Activated CD4-positive, alpha-beta T cell treated with anti-CD3 and anti-CD28 coated beads for 36 hours (primary cell): Measurements from ENCODE around the gene GRIK2. TPM values are rescaled to one million over a fixed set of nuclear protein-coding genes. Genes with fewer than 3 reads are reported as not detected.

ENCODE experiments used
- ATAC-seq: fragments of 200-7000 bp; cut with Tn5 transposase; one replicate; pipeline ENCODE4 v1.10.0; 2021; ENCODE audit warnings: mild to moderate bottlenecking, moderate library complexity
- CTCF ChIA-PET: fragments of 350-600 bp; sonication (Branson Sonifier 250); formaldehyde crosslinking; loops from one replicate; lab custom pipeline; 2021; ENCODE audit warnings: antibody characterized with exemption; lab: Charles Lee
- POLR2A ChIA-PET: fragments of 350-600 bp; sonication (Branson Sonifier 250); formaldehyde crosslinking; loops from one replicate; lab custom pipeline; 2021; ENCODE audit warnings: antibody characterized with exemption, inconsistent platforms; lab: Charles Lee
- DNase-seq: peaks from one replicate; pipeline ENCODE4 v3.0.0-alpha.2; 2020
- H3K27ac Mint-ChIP-seq: one replicate; pipeline ENCODE4 v1.8.0; 2021; ENCODE audit warnings: mixed read lengths
- H3K27me3 Mint-ChIP-seq: one replicate; pipeline ENCODE4 v1.8.0; 2021; ENCODE audit warnings: mixed read lengths
- H3K36me3 Mint-ChIP-seq: one replicate; pipeline ENCODE4 v1.8.0; 2021; ENCODE audit warnings: low read depth, mixed read lengths
- H3K4me1 Mint-ChIP-seq: one replicate; pipeline ENCODE4 v1.8.0; 2021; ENCODE audit warnings: mixed read lengths
- H3K4me3 Mint-ChIP-seq: one replicate; pipeline ENCODE4 v1.8.0; 2021; ENCODE audit warnings: mild to moderate bottlenecking, moderate library complexity, mixed read lengths
- H3K9me3 Mint-ChIP-seq: one replicate; pipeline ENCODE4 v1.8.0; 2021; ENCODE audit warnings: low read depth, mixed read lengths
- intact Hi-C, 2 experiments: fragments of 100-400 bp; cut with DNase I in 1 of 2; cut with micrococcal nuclease in 1 of 2; formaldehyde crosslinking; loops; one replicate each; pipeline versions ENCODE4 v1.14.2 to v1.15.1; 2022 to 2024; cut with DNase I, micrococcal nuclease
- total RNA-seq, 2 experiments: library from RNA; stranded (reverse); gene quantifications; one replicate each; pipeline ENCODE4 v1.2.3, GENCODE V29; 2021

GRIK2 gene
- total RNA-seq, 2 experiments from 2014 or later: not detected

- no peak for ATAC-seq
- ChIA-PET CTCF (interaction anchor here (1.0 kb wide), 1 partner anchor 226 kb away, joined by 3 read pairs; no protein-coding TSS in a partner anchor), POLR2A (no interaction called here)
- Mint-ChIP-seq H3K4me3 (no peak overlapping the region), H3K9me3 (no peaks in the 10 kb centered on the region), H3K36me3 (no peaks in the 10 kb centered on the region), H3K27me3 (peaks cover 34% of the 10 kb centered on the region), H3K27ac (no peak overlapping the region), H3K4me1 (no peaks in the 10 kb centered on the region)
- intact Hi-C loops: loop anchor here in 1 of 2 experiments (10.0 kb wide), 1 partner anchor 1777 kb away; no protein-coding TSS in a partner anchor
- no peak for DNase-seq
Measured at GRCh38 chr6:101391772-101392585, 1.5 kb upstream of the GRIK2 start.

GRCh38 chr6:101392586-101393230 lies 800 bp upstream of the GRIK2 start:
- peaks cover 34% of the 10 kb centered on the region for H3K27me3 Mint-ChIP-seq
- CTCF ChIA-PET: interaction anchor here (1.0 kb wide), 1 partner anchor 227 kb away, joined by 3 read pairs; no protein-coding TSS in a partner anchor
- H3K36me3 Mint-ChIP-seq: no peaks in the 10 kb centered on the region
- POLR2A ChIA-PET: interaction anchor here (0.6 kb wide), 1 partner anchor 936 kb away, joined by 3 read pairs; no protein-coding TSS in a partner anchor
- no peak overlapping the region for H3K4me3 Mint-ChIP-seq
- no peak for DNase-seq
- H3K4me1 Mint-ChIP-seq: no peaks in the 10 kb centered on the region
- no peak overlapping the region for H3K27ac Mint-ChIP-seq
- H3K9me3 Mint-ChIP-seq: no peaks in the 10 kb centered on the region
- no peak for ATAC-seq
- intact Hi-C loops: loop anchor here in 1 of 2 experiments (10.0 kb wide), 1 partner anchor 1778 kb away; no protein-coding TSS in a partner anchor

GRCh38 chr6:101393829-101394251 lies 332 bp downstream of the GRIK2 start:
- peaks cover 3% of the 10 kb centered on the region for H3K9me3 Mint-ChIP-seq
- no peaks in the 10 kb centered on the region for H3K4me1 Mint-ChIP-seq
- no peak overlapping the region for H3K27ac Mint-ChIP-seq
- ATAC-seq (no peak), DNase-seq (no peak)
- POLR2A ChIA-PET: no interaction called here
- H3K36me3 Mint-ChIP-seq: no peaks in the 10 kb centered on the region
- H3K4me3 Mint-ChIP-seq: no peak overlapping the region
- CTCF ChIA-PET: no interaction called here
- H3K27me3 Mint-ChIP-seq: peaks cover 41% of the 10 kb centered on the region
- intact Hi-C loops: loop anchor here in 1 of 2 experiments (10.0 kb wide), 1 partner anchor 1779 kb away; no protein-coding TSS in a partner anchor

GRCh38 chr6:101394936-101395335 lies 1.4 kb downstream of the GRIK2 start:
- no peak overlapping the region for H3K4me3 Mint-ChIP-seq
- no peaks in the 10 kb centered on the region for H3K4me1 Mint-ChIP-seq
- intact Hi-C loops: loop anchor here in 1 of 2 experiments (10.0 kb wide), 1 partner anchor 1780 kb away; no protein-coding TSS in a partner anchor
- DNase-seq (no peak), ATAC-seq (no peak)
- peaks cover 3% of the 10 kb centered on the region for H3K9me3 Mint-ChIP-seq
- no peak overlapping the region for H3K27ac Mint-ChIP-seq
- H3K36me3 Mint-ChIP-seq: no peaks in the 10 kb centered on the region
- ChIA-PET POLR2A (no interaction called here), CTCF (no interaction called here)
- peaks cover 51% of the 10 kb centered on the region for H3K27me3 Mint-ChIP-seq

- intact Hi-C loops: loop anchor here in 1 of 2 experiments (10.0 kb wide), 1 partner anchor 1781 kb away; no protein-coding TSS in a partner anchor
- ATAC-seq (no peak), DNase-seq (no peak)
- peaks cover 55% of the 10 kb centered on the region for H3K27me3 Mint-ChIP-seq
- H3K4me3 Mint-ChIP-seq: no peak overlapping the region
- H3K9me3 Mint-ChIP-seq: peaks cover 3% of the 10 kb centered on the region
- H3K36me3 Mint-ChIP-seq: no peaks in the 10 kb centered on the region
- CTCF ChIA-PET: no interaction called here
- H3K27ac Mint-ChIP-seq: no peak overlapping the region
- no peaks in the 10 kb centered on the region for H3K4me1 Mint-ChIP-seq
- POLR2A ChIA-PET: no interaction called here
Measured at GRCh38 chr6:101395345-101395744, 1.8 kb downstream of the GRIK2 start.

- intact Hi-C loops: loop anchor here in 1 of 2 experiments (10.0 kb wide), 1 partner anchor 1782 kb away; no protein-coding TSS in a partner anchor
Measured at GRCh38 chr6:101396548-101397173, 3.2 kb downstream of the GRIK2 start.

GRCh38 chr6:101397199-101397598 lies 3.7 kb downstream of the GRIK2 start:
- intact Hi-C loops: loop anchor here in 1 of 2 experiments (10.0 kb wide), 1 partner anchor 1782 kb away; no protein-coding TSS in a partner anchor
- no peak overlapping the region for H3K4me3 Mint-ChIP-seq
- POLR2A ChIA-PET: no interaction called here
- H3K27ac Mint-ChIP-seq: no peak overlapping the region
- no peaks in the 10 kb centered on the region for H3K4me1 Mint-ChIP-seq
- peaks cover 2% of the 10 kb centered on the region for H3K36me3 Mint-ChIP-seq
- peaks cover 8% of the 10 kb centered on the region for H3K9me3 Mint-ChIP-seq
- DNase-seq (no peak), ATAC-seq (no peak)
- CTCF ChIA-PET: no interaction called here
- peaks cover 60% of the 10 kb centered on the region for H3K27me3 Mint-ChIP-seq

More at GRCh38 chr6:101396548-101397173, 3.2 kb downstream of the GRIK2 start:
- ATAC-seq (no peak), DNase-seq (peak; percentile 63)
- no peaks in the 10 kb centered on the region for H3K36me3 Mint-ChIP-seq
- peaks cover 6% of the 10 kb centered on the region for H3K9me3 Mint-ChIP-seq
- H3K4me1 Mint-ChIP-seq: no peaks in the 10 kb centered on the region
- H3K4me3 Mint-ChIP-seq: no peak overlapping the region
- no peak overlapping the region for H3K27ac Mint-ChIP-seq
- ChIA-PET CTCF (no interaction called here), POLR2A (no interaction called here)
- H3K27me3 Mint-ChIP-seq: peaks cover 59% of the 10 kb centered on the region

- H3K27ac Mint-ChIP-seq: no peak overlapping the region
- ATAC-seq (no peak), DNase-seq (no peak)
- peaks cover 9% of the 10 kb centered on the region for H3K9me3 Mint-ChIP-seq
- CTCF ChIA-PET: no interaction called here
- H3K4me1 Mint-ChIP-seq: no peaks in the 10 kb centered on the region
- intact Hi-C loops: loop anchor here in 1 of 2 experiments (10.0 kb wide), 1 partner anchor 1784 kb away; no protein-coding TSS in a partner anchor
- no peak overlapping the region for H3K4me3 Mint-ChIP-seq
- H3K36me3 Mint-ChIP-seq: peaks cover 2% of the 10 kb centered on the region
- POLR2A ChIA-PET: no interaction called here
- peaks cover 56% of the 10 kb centered on the region for H3K27me3 Mint-ChIP-seq
Measured at GRCh38 chr6:101398716-101399615, 5.5 kb downstream of the GRIK2 start.

- Mint-ChIP-seq H3K27me3 (peaks cover 52% of the 10 kb centered on the region), H3K4me3 (no peak overlapping the region), H3K4me1 (no peaks in the 10 kb centered on the region), H3K27ac (no peak overlapping the region), H3K9me3 (peaks cover 9% of the 10 kb centered on the region), H3K36me3 (peaks cover 2% of the 10 kb centered on the region)
- ChIA-PET CTCF (no interaction called here), POLR2A (no interaction called here)
- DNase-seq: no peak
- no peak for ATAC-seq
- intact Hi-C loops: loop anchor here (5.0 to 10.0 kb wide), 2 partner anchors 937 to 1785 kb away; partner anchors contain the start of gene SIM1 (in 2 of the 2)
Measured at GRCh38 chr6:101399616-101400162, 6.2 kb downstream of the GRIK2 start.
